Posterior vena cava (tissue), 2 donors: ENCODE measurements around the gene STX1A. TPM values are rescaled to one million over a fixed set of nuclear protein-coding genes. Genes with fewer than 3 reads are reported as not detected.
"Not testable (repeated sequence)": the region's sequence is repeated elsewhere in the genome, so short reads cannot be mapped to it uniquely, and the experiment has no call there.

Experiments
- DNase-seq: peaks from one replicate; pipeline ENCODE4 v3.0.0-alpha.2; 2020; ENCODE audit warnings: low spot score
- intact Hi-C, 2 donors: fragments of 100-400 bp; cut with DNase I; formaldehyde crosslinking; loops; one replicate each; pipeline versions ENCODE4 v1.14.1 to v1.14.2; 2022 to 2023
- total RNA-seq, 2 donors: library from RNA; stranded (reverse); fragmentation: NEBNext Ultra II Directional; extraction: Animal tissue kit (Norgen Biotek cat#: 25700); gene quantifications; one replicate each; pipeline ENCODE4 v1.2.1, GENCODE V29; 2021
- donor health status: DM: yes; HTN: yes; CAD: no.
- donor health status: DM: yes; HTN: yes; CAD: no.

STX1A gene
- total RNA-seq, 2 donors from 2014 or later, result 3.4 to 4.0 TPM

GRCh38 chr7:73696372-73696771, 23.1 kb downstream of the STX1A start:
- no peak for DNase-seq
- intact Hi-C loops, result no loop called here

DNA sequence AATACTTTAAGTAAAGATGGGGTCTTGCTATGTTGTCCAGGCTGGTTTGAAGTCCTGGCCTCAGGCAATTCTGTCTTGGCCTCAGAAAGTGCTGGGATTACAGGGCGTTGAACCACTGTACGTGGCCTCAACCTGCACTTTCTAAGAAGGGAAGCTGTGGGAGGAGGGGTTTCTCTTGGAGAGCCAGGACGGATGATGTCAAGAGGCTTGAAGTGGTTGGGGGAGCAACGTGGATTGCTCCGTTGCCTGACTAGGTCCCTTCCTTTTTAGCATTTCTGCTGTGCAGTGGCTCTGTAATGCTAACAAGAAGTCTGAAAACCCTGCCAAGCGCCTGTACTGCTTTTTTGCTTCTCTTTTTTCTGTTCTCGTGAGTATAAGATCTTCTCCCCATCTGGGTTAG, 28.8 kb downstream of the STX1A start:
- DNase-seq, result no peak
- intact Hi-C loops, result no loop called here

GRCh38 chr7:73688288-73688687, 31.2 kb downstream of the STX1A start:
- DNase-seq, result no peak
- intact Hi-C loops, result no loop called here

DNA sequence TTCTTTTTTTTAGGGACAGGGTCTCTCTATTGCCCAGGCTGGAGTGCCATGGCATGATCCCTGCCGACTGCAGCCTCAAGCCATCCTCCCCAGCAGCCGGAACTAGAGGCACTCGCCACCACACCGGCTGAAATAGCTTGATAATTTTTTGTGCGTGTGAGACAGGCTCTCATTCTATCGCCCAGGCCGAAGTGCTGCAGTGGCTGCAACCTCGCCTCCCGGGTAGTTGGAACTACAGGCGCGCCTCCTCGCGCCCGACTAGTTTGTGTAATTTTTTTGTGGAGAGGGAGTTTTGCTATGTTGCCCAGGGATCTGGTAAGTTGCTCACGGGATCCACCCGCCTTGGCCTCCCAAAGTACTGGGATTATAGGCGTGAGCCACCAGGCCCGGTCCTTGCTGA, 34.2 kb downstream of the STX1A start:
- DNase-seq, result no peak
- intact Hi-C loops, result no loop called here

DNA sequence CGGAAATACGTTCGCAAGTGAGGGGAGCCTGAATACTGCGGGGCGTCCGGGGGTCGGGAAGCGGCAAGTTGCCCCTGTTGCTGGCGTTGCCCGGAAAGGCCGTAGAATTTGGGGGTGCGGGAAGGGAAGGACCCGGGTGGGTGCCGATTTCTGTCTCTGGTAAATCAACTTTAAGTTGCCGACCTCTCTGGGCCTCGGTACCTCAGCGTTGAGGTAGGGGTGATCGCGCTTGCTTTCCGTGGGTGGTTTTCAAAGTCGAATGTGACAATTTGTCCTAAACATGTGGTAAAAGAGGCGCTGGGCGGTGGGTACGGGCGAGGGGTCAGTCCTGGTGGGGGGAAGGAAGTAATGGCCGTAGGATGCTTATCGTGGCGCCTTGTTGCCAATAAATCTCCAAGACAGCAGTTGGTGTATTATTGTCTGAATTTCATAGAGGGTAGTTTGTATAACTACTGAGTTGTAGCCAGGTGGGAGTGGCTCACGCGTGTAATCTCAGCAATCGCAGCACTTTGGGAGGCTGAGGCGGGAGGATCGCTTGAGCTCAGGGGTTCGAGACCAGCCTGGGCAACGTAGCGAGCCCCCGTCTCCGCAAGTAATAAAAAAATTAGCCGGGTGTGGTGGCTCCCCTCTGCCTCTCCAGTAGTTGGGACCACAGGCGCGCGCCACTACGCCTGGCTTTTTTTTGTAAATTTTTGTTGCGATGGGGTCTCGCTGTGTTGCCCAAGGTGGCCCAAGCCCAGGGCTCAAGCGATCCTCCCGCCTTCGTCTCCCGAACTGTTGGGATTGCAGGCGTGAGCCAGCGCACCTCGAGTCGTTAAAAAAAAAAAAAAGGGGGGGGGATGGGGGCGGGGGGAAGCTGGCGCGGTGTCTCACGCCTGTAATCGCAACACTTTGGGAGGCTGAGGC, 35.4 kb downstream of the STX1A start:
- intact Hi-C loops, result no loop called here
- DNase-seq, result no peak

DNA sequence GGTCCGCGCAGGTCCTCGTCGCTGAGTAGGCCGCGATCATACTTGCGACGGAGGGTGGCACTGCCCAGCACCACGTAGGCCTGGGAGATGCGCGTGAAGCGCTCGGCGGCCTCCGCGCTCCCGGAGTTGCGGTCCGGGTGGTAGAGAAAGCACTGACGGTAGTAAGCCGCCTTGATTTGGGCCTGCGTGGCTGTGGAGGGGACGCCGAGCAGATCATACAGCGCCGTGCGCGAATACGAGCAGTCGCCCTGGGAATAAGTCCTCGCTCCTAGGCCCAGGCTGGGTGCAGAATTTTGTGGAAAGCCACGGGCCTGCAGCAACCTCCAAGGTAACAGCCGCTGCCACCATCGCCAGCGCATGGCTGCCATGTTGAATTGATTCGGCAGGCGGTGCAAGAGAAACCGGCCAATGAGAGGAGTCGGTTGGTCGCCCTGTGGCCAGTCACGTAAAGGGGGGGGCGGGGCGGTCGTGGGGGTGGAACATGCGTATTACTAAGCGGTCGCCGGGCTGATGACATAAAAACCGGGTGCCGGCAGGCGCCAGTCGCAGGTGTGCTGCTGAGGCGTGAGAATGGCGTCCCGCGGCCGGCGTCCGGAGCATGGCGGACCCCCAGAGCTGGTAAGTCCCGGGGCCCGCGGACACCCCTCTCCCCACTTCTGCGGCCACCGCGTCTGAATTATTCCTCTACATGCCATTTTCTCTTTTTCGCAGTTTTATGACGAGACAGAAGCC, 36.2 kb downstream of the STX1A start, which contains the start of the genes BUD23 and DNAJC30:
Gene BUD23, plus strand, starts transcription at position 542 of the 732 bp plus-strand sequence. Its CDS starts 29 bp downstream, at position 571.
Gene DNAJC30, minus strand, starts transcription at position 398 of the 732 bp plus-strand sequence. Its CDS starts 30 bp downstream, at position 368.
- DNase-seq, result peak; percentile 99
- intact Hi-C loops, result no loop called here

DNA sequence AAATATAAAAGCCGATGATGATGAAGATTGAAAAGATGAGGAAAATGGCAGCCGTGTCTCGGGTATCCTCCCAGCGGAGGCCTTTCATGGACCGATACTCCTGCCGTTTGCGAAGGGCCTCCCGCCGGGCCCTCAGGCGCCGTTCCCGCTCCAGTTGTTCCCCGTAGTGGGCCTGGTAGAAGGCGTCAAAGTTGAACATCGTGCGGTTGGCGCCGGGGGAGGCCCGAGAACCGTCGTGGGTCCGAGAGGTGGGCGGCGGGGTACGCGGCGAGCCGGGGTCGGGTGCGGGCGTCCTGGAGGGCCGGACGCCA, 36.8 kb downstream of the STX1A start:
- intact Hi-C loops, result no loop called here

GRCh38 chr7:73681031-73681430, 38.4 kb downstream of the STX1A start:
- no peak for DNase-seq
- intact Hi-C loops, result no loop called here

More for the DNA sequence above, 36.8 kb downstream of the STX1A start:
- no peak for DNase-seq

DNA sequence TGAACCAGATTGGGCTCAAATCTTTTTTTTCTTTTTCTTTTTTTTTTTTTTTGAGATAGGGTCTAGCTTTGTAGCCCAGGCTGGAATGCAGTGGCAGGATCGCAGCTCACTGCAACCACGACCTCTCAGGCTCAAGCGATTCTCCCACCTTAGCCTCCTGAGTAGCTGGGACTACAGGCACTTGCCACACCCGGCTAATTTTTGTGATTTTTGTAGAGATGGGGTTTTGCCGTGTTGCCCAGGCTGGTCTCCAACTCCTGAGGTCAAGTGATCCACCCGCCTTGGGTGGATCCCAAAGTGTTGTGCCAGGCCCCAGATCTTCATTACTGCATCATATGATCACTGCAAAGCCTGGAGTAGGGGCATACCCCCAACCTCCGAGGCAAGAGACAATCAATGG, 39.0 kb downstream of the STX1A start:
- DNase-seq, result no peak
- intact Hi-C loops, result no loop called here

DNA sequence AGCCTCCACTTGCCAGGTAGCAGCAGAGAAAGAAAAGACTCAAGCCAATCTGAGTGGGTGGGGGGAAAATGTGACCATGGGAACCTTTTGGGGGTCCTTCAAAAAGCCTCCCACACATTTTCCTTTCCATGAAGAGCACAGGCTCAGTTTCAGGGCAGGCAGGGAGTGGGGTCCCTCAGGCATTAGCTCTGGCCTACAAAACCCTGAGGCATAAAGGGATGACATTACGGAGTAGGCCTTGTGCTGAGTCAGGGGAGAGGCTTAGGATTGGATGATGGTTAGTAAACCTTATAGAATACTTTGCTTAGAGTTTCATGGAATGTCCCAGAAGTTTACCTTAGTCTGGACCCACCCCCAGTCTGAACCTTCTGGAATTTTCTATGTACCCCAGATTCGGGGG, 39.8 kb downstream of the STX1A start:
- intact Hi-C loops, result no loop called here
- DNase-seq, result no peak

DNA sequence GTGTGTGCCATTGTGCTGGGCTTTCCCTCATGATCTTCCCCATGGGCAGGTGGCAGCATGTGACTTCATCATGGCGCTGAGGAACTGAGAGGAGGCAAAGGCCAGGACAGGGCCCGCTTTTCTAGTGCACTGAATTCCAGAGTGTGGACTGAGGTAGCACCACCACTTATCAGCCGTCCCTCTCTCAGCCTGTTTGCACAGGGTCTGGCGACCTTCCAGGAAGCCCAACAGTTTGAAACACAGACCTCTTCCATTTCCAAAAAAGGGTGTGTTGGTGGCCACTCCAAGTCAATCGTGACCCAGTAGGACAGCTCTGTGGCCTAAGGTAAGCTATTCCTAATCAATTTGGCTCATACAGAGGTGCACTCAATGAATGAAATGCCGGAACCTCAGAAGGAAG, 40.6 kb downstream of the STX1A start:
- intact Hi-C loops, result no loop called here
- no peak for DNase-seq

DNA sequence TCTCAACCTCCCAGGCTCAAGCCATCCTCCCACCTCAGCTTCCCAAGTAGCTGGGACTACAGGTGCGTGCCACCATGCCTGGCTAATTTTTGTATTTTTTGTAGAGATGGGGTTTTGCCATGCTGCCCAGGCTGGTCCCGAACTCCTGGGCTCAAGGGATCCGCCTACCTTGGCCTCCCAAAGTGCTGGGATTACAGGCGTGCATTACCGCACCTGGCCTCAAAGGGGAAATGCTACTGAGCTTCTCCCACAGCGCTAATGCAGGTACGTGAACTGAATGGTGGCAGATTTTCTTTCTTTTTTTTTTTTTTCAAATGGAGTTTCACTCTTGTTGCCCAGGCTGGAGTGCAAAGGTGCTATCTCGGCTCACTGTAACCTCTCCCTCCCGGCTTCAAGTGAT, 43.4 kb downstream of the STX1A start:
- DNase-seq, intact Hi-C loops: not testable (repeated sequence)

DNA sequence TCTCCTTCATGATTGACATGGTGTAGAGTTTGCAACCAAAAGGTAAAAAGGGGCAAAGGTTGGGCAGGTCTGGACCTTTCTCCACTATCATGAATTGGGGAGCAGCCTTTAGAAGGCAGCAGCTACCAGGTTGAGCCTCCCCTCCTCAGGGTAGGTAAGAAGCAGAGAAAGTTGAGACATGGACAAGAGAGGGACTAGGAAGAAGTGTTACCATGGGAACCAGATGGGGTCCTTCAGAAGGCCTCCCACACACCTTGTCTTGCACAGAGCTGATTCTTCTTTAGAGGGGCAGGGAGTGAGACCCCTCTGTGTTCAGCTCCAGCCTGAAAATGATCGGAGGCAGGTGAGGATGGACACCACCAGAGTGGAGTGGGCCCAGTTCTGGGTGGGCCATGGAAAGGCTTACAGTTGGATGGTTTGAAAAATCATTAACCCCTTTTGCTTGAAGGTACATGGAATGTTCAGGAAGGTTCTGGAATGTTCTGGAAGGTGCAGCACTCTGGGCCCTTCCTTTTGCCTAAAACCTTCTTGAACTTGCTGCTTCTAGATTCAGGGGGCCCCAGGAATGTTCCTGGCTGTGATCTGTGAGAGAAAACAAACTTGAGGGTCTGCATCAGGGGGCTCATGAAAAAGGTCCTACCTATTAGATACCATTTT, 44.9 kb downstream of the STX1A start:
- intact Hi-C loops, result no loop called here
- DNase-seq, result no peak

DNA sequence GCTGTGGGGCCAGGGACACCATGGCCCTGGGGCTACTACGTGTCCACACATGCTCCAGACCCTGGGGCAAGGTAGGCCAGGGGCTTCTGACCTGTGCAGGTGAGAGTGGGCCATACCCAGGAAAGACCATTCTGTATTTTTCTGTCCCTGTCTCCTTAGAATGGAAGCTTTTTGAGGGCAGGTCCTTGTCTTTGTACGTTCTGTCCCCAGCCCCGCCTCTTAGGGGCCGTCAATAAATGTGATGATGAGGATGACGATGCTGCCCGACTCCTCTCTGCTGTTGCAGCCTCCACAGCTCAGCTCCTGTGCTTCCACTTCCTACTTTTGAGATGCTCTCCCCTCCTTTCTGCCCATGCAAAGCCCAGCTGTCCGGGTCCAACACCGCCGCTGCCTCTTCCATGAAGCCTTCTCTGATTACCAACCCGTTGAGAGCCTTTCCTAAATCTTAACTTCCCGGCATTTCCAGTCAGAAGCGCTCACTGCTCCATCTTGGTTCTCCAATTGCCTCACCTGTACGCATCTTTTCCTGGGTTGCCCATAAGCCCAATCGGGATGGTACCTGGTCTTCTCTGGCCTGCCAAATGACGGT, 47.5 kb downstream of the STX1A start:
- DNase-seq, result no peak
- intact Hi-C loops, result no loop called here

DNA sequence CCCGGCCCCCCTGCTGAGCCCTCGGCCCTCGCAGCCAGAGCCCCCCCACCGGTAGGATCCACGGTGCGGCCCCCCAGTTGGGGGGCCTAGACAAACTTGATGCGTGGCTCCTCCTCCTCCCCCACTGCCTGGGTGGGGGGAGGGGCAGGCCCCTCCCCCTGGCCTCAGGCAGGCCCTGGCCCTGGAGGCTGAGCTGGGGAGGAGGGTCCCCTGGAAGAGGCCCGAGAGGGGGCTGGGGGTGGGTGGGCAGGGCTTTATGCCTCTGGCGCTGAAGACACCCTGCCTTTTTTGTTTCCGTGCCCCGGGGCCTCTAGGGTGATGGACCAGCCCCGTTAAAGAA, 48.2 kb downstream of the STX1A start:
- no peak for DNase-seq

DNA sequence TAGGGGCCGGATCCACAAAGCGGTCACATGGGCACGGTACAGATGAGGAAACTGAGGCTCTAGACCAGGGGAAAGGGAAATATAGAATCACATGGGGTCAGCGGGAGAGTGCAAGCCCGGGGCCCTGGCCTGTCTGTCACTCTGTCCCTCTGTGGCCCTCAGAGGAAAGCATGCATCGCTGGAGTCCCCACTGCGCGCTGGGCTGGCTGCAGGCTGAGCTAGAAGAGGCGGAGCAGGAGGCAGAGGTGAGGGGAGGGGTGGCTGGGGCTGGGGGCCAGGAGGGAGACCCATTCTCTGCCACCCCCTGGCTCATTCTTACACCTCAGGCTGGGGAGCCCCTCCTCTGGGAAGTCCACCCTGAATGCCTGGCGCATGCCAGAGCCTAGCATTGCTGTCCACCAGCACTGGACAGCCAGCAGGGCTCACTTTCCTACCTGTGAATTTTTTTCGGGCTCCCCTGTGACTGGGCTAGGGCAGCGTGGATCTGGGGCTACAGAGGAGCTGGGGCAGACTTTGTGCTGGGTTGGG, 49.5 kb downstream of the STX1A start:
- DNase-seq, result no peak
- intact Hi-C loops, result loop anchor here in 1 of 2 donors (5.0 kb wide), 1 partner anchor 63 kb away; no protein-coding TSS in a partner anchor

More for the DNA sequence above, 48.2 kb downstream of the STX1A start:
- intact Hi-C loops, result no loop called here

GRCh38 chr7:73669288-73669701, 50.2 kb downstream of the STX1A start:
- no peak for DNase-seq
- intact Hi-C loops, result loop anchor here in 1 of 2 donors (5.0 kb wide), 1 partner anchor 62 kb away; no protein-coding TSS in a partner anchor

DNA sequence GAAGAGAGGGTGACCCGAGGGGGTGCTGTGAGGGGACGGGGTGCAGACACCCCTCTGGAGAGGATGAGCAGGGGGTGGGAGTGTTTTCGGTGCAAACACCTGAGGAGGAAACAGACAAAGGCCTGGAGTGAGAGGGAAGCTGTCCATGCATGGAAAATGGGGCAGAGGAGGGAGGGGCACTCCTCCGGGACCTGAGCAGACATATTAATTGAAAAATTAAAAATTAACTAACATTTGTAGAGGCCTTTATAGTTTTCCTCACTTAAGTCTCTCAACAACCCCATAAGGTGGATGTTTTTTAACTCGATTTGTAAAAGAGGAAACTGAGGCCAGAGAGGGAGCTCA, 50.6 kb downstream of the STX1A start:
- intact Hi-C loops, result loop anchor here in 1 of 2 donors (5.0 kb wide), 1 partner anchor 62 kb away; no protein-coding TSS in a partner anchor

More for the DNA sequence above, 50.6 kb downstream of the STX1A start:
- no peak for DNase-seq
